GM18520 (cell line): ENCODE measurements around the gene PRDX1.

Source experiments
- ATAC-seq: cut with Tn5 transposase; IDR thresholded peaks from one replicate; pipeline ENCODE4 v1.9.1; 2021; ENCODE audit not compliant: unreplicated experiment

The PRDX1 gene

DNA sequence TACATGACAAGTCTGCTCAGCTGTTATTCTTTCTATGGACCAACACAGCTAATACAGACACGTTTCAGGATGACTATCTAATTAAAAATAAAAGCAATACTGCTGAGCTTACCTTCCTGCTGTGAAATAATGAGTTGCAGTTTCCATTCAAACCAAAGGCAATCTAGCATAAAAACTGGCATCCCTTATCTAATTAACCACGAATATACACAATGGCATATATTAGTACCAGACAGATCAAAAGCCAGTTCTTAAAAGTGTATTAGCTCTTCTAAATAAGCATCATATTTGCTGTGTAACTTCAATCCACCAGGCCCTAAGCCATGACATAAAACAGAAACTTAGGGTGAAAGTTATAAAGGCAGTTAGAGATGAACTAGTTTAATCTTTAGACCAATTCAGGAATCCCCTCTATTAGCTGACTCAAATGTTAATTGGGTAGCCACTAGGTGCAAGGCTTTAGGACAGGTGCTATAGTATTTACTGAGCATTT is 51.3 kb downstream of the PRDX1 start:
- no peak for ATAC-seq

DNA sequence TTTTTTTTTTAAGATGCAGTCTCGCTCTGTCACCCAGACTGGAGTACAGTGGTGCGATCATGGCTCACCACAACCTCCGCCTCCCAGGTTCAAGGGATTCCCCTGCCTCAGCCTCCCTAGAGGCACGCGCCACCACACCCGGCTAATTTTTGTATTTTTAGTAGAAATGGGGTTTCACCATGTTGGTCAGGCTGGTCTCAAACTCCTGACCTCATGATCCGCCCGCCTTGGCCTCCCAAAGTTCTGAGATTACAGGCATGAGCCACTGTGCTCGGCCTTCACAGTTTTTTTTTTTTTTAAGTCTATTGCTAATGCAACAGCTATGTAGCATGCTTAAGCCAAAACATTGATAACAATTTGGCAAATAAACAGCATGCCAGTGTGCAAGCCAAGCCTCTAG is 54.3 kb downstream of the PRDX1 start:
- ATAC-seq, result peak; percentile 41

DNA sequence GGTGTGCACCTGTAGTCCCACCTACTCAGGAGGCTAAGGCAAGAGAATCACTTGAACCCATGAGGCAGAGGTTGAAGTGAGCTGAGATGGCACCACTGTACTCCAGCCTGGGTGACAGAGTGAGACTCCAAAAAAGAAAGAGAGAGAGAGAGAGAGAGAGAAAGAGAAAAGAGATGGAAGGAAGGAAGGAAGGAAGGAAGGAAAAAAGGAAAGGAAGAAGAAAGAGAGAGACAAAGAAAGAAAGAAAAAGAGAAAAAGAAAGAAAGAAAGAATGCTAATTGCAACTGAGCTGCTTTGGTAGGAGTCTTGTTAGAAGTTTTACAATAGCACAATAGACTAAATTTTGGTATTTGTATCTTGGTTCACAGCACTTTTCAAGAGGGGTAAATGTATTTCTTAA is 56.4 kb downstream of the PRDX1 start:
- ATAC-seq, result no peak
